Activated CD8-positive, alpha-beta memory T cell treated with anti-CD3 and anti-CD28 coated beads, Interleukin-2, amount 10 ng/mL, durations not matched to agents 7 days and 5 days (primary cell): Measurements from ENCODE around the gene LTO1. TPM values are rescaled to one million over a fixed set of nuclear protein-coding genes. Genes with fewer than 3 reads are reported as not detected.

Experiments used
- ATAC-seq: fragments of 150-1000 bp; cut with Tn5 transposase; one replicate; pipeline ENCODE4 v1.10.0; 2021; ENCODE audit warnings: moderate library complexity
- CTCF ChIA-PET: fragments of 350-600 bp; sonication (Branson Sonifier 250); formaldehyde crosslinking; loops from one replicate; lab custom pipeline; 2021; ENCODE audit warnings: antibody characterized with exemption; lab: Charles Lee
- DNase-seq: peaks from one replicate; pipeline ENCODE4 v3.0.0-alpha.2; 2020
- H3K27ac Mint-ChIP-seq: one replicate; pipeline ENCODE4 v1.8.0; 2021; ENCODE audit warnings: mild to moderate bottlenecking, mixed read lengths
- H3K27me3 Mint-ChIP-seq: one replicate; pipeline ENCODE4 v1.8.0; 2021; ENCODE audit warnings: mixed read lengths
- H3K36me3 Mint-ChIP-seq: one replicate; pipeline ENCODE4 v1.8.0; 2021; ENCODE audit warnings: mild to moderate bottlenecking, mixed read lengths
- H3K4me1 Mint-ChIP-seq: one replicate; pipeline ENCODE4 v1.8.0; 2021; ENCODE audit warnings: mixed read lengths
- H3K4me3 Mint-ChIP-seq: one replicate; pipeline ENCODE4 v1.8.0; 2021; ENCODE audit warnings: mild to moderate bottlenecking, moderate library complexity, mixed read lengths
- H3K9me3 Mint-ChIP-seq: one replicate; pipeline ENCODE4 v1.8.0; 2022; ENCODE audit warnings: low read depth, mixed read lengths
- total RNA-seq, 2 experiments: library from RNA; stranded (reverse); gene quantifications; one replicate each; pipeline ENCODE4 v1.2.3, GENCODE V29; 2021

The LTO1 gene
- total RNA-seq, 2 experiments from 2014 or later, result 24.0 to 26.3 TPM

GRCh38 chr11:69666261-69666660 is 8.9 kb downstream of the LTO1 start:
- no peak for DNase-seq
- CTCF ChIA-PET, result no interaction called here
- no peaks in the 10 kb centered on the region for H3K27me3 Mint-ChIP-seq
- no peak for ATAC-seq
- no peak overlapping the region for H3K27ac Mint-ChIP-seq
- H3K4me1 Mint-ChIP-seq, result peaks cover 2% of the 10 kb centered on the region
- no peaks in the 10 kb centered on the region for H3K9me3 Mint-ChIP-seq
- no peak overlapping the region for H3K4me3 Mint-ChIP-seq
- peaks cover 4% of the 10 kb centered on the region for H3K36me3 Mint-ChIP-seq

GRCh38 chr11:69665669-69666068 is 9.5 kb downstream of the LTO1 start:
- DNase-seq (no peak), ATAC-seq (no peak)
- Mint-ChIP-seq H3K4me3 (no peak overlapping the region), H3K27me3 (no peaks in the 10 kb centered on the region), H3K4me1 (peaks cover 2% of the 10 kb centered on the region), H3K9me3 (no peaks in the 10 kb centered on the region), H3K27ac (no peak overlapping the region), H3K36me3 (peaks cover 4% of the 10 kb centered on the region)
- CTCF ChIA-PET, result interaction anchor here (0.9 kb wide), 1 partner anchor 20 kb away, joined by 3 read pairs; no protein-coding TSS in a partner anchor

- Mint-ChIP-seq H3K9me3 (no peaks in the 10 kb centered on the region), H3K36me3 (peaks cover 4% of the 10 kb centered on the region)
- no peak for ATAC-seq
These were observed 10.3 kb downstream of the LTO1 start for GRCh38 chr11:69664901-69665300.

DNA sequence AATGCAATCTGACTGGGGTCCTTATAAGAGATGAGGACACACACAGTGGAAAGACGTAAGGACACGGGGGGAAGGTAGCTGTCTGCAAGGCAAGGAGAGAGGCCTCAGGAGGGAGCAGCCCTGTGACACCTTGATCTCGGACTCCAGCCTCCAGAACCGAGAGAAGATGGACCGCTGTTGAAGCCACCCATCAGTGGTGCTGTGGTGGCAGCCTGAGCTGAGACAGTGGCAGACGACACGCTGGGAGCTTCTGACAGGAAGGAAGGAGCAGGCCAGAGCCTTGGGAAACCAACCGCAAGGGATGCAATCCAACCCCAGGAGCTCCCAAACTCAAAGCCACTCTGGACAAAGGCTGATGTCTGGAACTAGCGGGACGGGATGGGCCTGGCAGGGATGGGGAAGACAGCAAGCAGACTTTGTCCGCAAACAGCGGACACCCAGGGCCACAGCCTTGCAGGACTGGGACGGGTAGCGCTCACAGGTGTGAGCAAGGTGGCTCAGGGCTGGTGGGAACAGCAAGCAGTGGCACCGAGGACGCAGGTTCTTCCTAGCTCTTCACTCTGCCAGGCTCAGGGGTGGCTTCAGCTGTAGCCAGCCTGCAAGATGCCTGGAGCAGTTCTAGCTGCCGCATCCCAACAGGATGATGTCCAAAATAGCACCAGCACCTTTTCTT is 10.9 kb downstream of the LTO1 start:
- ATAC-seq (no peak), DNase-seq (no peak)
- CTCF ChIA-PET, result no interaction called here
- H3K36me3 Mint-ChIP-seq, result peaks cover 4% of the 10 kb centered on the region
- no peaks in the 10 kb centered on the region for H3K9me3 Mint-ChIP-seq
- no peaks in the 10 kb centered on the region for H3K4me1 Mint-ChIP-seq
- H3K27me3 Mint-ChIP-seq, result no peaks in the 10 kb centered on the region
- no peak overlapping the region for H3K4me3 Mint-ChIP-seq
- H3K27ac Mint-ChIP-seq, result no peak overlapping the region

More at GRCh38 chr11:69664901-69665300, 10.3 kb downstream of the LTO1 start:
- CTCF ChIA-PET, result interaction anchor here (0.9 kb wide), 1 partner anchor 21 kb away, joined by 3 read pairs; no protein-coding TSS in a partner anchor
- Mint-ChIP-seq H3K27me3 (no peaks in the 10 kb centered on the region), H3K27ac (no peak overlapping the region), H3K4me1 (no peaks in the 10 kb centered on the region), H3K4me3 (no peak overlapping the region)
- no peak for DNase-seq

GRCh38 chr11:69663326-69663725 is 11.8 kb downstream of the LTO1 start:
- Mint-ChIP-seq H3K4me3 (no peak overlapping the region), H3K4me1 (no peaks in the 10 kb centered on the region), H3K27ac (no peak overlapping the region), H3K36me3 (peaks cover 4% of the 10 kb centered on the region), H3K27me3 (no peaks in the 10 kb centered on the region), H3K9me3 (no peaks in the 10 kb centered on the region)
- DNase-seq, result no peak
- no peak for ATAC-seq
- CTCF ChIA-PET, result no interaction called here

GRCh38 chr11:69662806-69663205 is 12.3 kb downstream of the LTO1 start:
- Mint-ChIP-seq H3K27ac (no peak overlapping the region), H3K4me3 (no peak overlapping the region), H3K9me3 (no peaks in the 10 kb centered on the region), H3K27me3 (no peaks in the 10 kb centered on the region), H3K4me1 (no peaks in the 10 kb centered on the region), H3K36me3 (peaks cover 2% of the 10 kb centered on the region)
- no peak for ATAC-seq
- no peak for DNase-seq
- CTCF ChIA-PET, result interaction anchor here (0.8 kb wide), 1 partner anchor 12 kb away, joined by 3 read pairs; the partner anchor contains the start of gene LTO1

DNA sequence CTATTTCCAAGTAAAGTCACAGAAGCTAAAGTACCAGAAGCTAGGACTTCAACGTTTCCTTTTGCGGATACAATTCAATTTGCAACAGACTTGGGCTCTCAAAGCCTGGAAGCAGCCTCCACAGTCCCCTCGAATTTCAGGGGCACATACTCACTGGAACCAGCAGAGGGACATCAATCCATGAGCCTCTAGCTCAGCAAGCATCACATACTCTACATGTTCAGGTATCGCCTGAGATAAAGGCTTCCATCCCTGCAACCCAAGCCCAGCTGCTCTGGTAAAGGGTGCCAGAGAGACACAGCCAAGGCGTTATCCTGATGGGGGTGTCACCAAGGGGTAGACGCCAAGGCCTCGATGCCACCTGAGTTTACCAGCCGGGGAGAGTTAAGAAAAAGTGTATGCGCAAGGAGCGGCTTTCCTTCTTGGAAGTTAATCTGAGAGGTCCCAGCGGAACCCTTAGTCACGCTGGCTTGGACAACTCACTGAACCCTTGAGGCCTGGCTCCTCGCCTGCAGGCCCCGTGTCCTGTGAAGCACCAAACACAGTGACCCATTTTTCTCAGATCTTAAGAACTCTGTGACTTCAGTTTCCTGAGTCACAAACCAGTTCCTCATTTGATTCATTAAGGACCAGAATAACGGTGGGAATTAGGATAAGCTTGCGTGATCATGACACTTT is 13.0 kb downstream of the LTO1 start:
- no peak overlapping the region for H3K4me3 Mint-ChIP-seq
- no peaks in the 10 kb centered on the region for H3K9me3 Mint-ChIP-seq
- no peaks in the 10 kb centered on the region for H3K4me1 Mint-ChIP-seq
- no peak for ATAC-seq
- DNase-seq, result no peak
- H3K27me3 Mint-ChIP-seq, result no peaks in the 10 kb centered on the region
- no peaks in the 10 kb centered on the region for H3K36me3 Mint-ChIP-seq
- H3K27ac Mint-ChIP-seq, result no peak overlapping the region
- CTCF ChIA-PET, result interaction anchor here (0.8 to 4.2 kb wide), 2 partner anchors 8 to 13 kb away, joined by 3 to 25 read pairs; partner anchors contain the start of gene LTO1

- Mint-ChIP-seq H3K36me3 (no peaks in the 10 kb centered on the region), H3K9me3 (no peaks in the 10 kb centered on the region), H3K4me3 (no peak overlapping the region), H3K27ac (no peak overlapping the region), H3K4me1 (no peaks in the 10 kb centered on the region), H3K27me3 (no peaks in the 10 kb centered on the region)
- CTCF ChIA-PET, result interaction anchor here (4.2 kb wide), 1 partner anchor 9 kb away, joined by 25 read pairs; no protein-coding TSS in a partner anchor
- no peak for DNase-seq
- ATAC-seq, result no peak
These were observed 13.8 kb downstream of the LTO1 start for GRCh38 chr11:69661413-69661715.

DNA sequence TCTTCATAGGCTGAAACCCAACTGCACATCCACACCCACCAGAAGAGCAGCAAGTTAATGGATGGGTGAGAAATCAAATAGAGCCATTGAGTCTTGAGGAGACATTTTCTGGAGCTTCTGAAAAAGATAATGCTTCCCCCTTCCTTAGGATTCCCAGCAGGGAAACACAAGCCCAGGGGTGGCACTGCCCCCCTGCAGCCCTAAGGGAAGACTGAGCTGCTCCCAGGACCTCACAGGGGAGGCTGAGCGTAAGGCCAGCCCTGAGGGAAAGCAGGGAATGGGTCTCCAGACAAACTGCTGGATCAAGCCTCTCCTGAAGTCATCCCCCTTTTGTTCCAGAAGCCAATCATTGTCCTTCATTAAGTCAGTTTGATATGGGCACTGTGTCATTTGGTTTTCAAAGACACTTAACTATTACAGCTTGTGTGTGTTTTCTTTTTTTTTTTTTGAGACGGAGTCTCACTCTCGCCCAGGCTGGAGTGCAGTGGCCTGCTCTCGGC is 15.1 kb downstream of the LTO1 start:
- H3K4me1 Mint-ChIP-seq, result no peaks in the 10 kb centered on the region
- CTCF ChIA-PET, result interaction anchor here (1.3 to 4.2 kb wide), 2 partner anchors 11 to 14 kb away, joined by 3 to 25 read pairs; no protein-coding TSS in a partner anchor
- no peak overlapping the region for H3K27ac Mint-ChIP-seq
- no peaks in the 10 kb centered on the region for H3K36me3 Mint-ChIP-seq
- no peaks in the 10 kb centered on the region for H3K9me3 Mint-ChIP-seq
- no peaks in the 10 kb centered on the region for H3K27me3 Mint-ChIP-seq
- H3K4me3 Mint-ChIP-seq, result no peak overlapping the region
- ATAC-seq, result no peak
- no peak for DNase-seq

GRCh38 chr11:69659591-69659990 is 15.6 kb downstream of the LTO1 start:
- no peaks in the 10 kb centered on the region for H3K36me3 Mint-ChIP-seq
- no peak overlapping the region for H3K27ac Mint-ChIP-seq
- H3K4me3 Mint-ChIP-seq, result no peak overlapping the region
- no peaks in the 10 kb centered on the region for H3K27me3 Mint-ChIP-seq
- ATAC-seq (no peak), DNase-seq (no peak)
- CTCF ChIA-PET, result interaction anchor here (4.2 kb wide), 1 partner anchor 11 kb away, joined by 25 read pairs; no protein-coding TSS in a partner anchor
- no peaks in the 10 kb centered on the region for H3K4me1 Mint-ChIP-seq
- H3K9me3 Mint-ChIP-seq, result no peaks in the 10 kb centered on the region

GRCh38 chr11:69658626-69659450 is 16.3 kb downstream of the LTO1 start:
- H3K27ac Mint-ChIP-seq, result no peak overlapping the region
- no peak overlapping the region for H3K4me3 Mint-ChIP-seq
- ATAC-seq (no peak), DNase-seq (no peak)
- H3K4me1 Mint-ChIP-seq, result no peaks in the 10 kb centered on the region
- no peaks in the 10 kb centered on the region for H3K27me3 Mint-ChIP-seq
- CTCF ChIA-PET, result interaction anchor here (4.2 kb wide), 1 partner anchor 12 kb away, joined by 25 read pairs; no protein-coding TSS in a partner anchor
- no peaks in the 10 kb centered on the region for H3K9me3 Mint-ChIP-seq
- H3K36me3 Mint-ChIP-seq, result no peaks in the 10 kb centered on the region

DNA sequence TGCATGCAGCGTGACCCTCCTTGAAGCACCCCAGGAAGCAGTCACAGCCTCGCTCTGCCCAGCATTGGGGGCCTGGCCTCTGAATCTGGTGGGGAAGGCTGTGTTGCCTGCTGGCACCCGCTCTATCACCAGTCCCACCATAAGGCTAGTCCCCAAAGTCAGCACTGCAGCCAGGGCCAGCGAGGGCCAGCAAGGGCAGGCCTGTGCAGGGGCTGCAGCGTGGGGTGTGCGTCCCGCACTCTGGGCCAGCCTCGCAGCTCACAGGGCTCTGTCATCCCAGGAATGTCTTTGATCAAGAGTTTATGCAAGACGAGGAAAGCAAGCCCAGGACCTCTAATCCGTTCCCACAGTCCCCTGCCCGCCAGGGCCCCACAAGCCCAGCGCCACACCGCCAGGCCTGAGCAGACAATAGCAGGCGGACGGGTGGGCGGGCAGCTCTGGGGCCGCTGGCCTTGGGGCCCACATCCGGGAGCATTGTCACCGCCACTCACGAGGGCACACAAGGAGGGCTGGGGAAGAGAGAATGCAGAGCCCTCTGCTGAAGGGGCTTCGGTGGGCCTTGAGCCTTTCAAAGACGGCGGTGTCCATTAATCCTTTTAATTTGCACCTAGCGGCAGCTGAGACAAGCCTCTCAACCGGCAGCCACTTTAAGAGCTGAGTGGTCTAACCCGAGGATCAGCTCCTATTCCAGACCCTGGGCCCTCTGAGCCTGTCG is 17.1 kb downstream of the LTO1 start:
- Mint-ChIP-seq H3K4me1 (no peaks in the 10 kb centered on the region), H3K9me3 (no peaks in the 10 kb centered on the region), H3K4me3 (no peak overlapping the region), H3K27me3 (no peaks in the 10 kb centered on the region), H3K36me3 (no peaks in the 10 kb centered on the region), H3K27ac (no peak overlapping the region)
- CTCF ChIA-PET, result interaction anchor here (1.5 to 4.2 kb wide), 2 partner anchors 13 to 14 kb away, joined by 4 to 25 read pairs; no protein-coding TSS in a partner anchor
- DNase-seq (no peak), ATAC-seq (no peak)
